ENCODE data around the gene BOD1L1.

Gene BOD1L1

DNA sequence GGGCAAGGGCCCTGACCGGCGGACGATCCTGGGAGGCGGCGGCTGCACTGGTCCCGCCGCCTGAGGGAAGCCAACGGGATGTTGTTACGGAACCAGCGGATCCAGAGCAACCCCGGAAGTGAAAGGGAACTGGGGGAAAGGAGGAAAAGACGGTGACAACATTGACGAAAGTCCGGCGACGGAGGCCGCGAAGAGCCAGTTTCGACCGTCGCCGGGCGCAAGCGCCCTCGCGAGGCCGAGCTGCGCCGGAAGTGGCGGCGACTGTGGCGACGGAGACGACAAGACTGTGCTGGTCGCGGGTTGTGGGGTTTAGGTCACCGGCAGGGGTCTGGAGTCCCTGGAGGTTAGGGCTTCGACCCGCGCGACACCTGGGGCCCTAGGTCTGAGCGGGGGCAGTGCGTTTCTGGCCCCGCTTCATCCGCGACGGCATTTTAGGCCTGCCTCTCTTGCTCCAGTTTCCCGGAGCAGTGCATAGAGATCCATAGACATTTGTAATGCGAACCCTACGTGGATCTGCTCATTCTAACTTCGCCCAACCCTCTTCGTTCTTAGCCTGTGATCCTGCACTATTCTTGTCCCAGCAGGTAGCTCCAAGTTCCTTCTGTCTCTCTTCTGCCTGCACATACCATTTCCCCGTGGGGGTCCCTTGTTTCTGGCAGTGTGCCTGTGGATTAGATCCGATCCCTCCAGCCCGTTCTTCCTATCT lies at the start of gene BOD1L1:
TSS of gene BOD1L1 (minus strand) at position 120 of the 706 bp plus-strand sequence. CDS start 138 bp downstream, outside the sequence.
- peak; percentile 54 for DNase-seq (ENCODE audit: low read depth, low spot score)

DNA sequence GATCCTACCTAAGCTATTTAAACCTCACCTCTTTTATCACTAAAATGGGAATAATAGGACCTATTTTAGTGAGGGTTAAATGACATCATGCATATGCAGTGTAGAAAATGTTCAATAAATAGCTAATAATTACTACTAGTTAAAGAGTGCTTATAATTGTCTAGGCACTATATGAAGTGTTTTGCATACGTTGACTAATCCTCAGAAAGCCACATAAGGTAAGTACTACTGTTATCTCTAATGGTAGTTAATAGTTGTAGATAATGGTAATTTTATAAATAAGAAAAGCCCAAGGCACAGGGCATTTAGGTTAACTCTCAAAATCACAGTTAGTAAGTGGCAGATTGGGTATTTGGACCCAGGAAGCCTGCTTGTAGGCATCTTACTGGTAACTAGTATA lies 47.4 kb upstream of the BOD1L1 start:
- DNase-seq (ENCODE audit: low read depth, low spot score): no peak

DNA sequence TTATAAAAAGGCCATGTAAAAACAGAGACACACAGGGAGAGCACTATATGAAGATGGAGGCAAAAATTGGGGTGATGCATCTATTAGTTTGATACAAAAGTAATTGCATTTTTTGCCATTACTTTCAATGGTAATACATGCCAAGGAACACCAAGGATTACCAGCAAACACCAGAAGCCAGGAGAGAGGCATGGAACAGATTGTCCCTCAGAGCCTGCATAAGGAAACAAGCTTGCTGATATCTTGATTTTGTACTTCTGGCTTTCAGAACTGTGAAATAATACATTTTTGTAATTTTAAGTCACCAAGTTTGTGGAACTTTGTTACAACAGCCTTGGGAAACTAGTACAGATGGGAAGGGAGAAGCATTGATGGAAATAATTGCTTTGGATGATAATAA lies 45.6 kb upstream of the BOD1L1 start:
- DNase-seq (ENCODE audit: low read depth, low spot score): no peak

DNA sequence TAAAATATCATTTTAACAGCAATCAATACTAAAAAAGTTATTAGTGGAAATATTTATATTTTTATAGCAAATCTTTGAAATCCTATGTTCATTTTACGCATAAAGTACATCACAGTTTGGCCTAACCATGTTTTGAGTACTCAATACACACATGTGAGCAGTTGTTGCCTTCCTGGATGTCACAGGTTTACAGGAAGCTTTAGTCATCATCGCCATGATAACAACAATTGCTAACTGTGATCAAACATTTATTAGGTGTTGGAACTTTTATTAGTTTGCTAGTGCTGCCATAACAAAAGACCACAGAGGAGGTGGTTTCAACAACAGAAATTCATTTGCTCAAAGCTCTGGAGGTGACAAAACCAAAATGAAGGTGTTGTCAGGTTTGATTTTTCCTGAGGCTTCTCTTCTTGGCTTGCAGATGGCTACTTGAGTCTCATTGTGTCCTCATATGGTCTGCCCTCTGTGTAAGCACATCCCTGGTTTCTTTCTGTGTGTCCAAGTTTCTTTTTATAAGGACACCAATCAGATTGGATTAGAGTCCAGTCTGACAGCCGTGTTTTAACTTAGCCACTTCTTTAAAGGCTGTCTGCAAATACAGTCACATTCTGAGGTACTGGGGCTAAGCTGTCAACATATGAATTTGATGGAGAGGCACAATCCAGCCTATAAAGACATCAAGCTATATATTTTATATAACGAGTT lies 43.1 kb upstream of the BOD1L1 start:
- no peak for DNase-seq (ENCODE audit: low read depth, low spot score)

DNA sequence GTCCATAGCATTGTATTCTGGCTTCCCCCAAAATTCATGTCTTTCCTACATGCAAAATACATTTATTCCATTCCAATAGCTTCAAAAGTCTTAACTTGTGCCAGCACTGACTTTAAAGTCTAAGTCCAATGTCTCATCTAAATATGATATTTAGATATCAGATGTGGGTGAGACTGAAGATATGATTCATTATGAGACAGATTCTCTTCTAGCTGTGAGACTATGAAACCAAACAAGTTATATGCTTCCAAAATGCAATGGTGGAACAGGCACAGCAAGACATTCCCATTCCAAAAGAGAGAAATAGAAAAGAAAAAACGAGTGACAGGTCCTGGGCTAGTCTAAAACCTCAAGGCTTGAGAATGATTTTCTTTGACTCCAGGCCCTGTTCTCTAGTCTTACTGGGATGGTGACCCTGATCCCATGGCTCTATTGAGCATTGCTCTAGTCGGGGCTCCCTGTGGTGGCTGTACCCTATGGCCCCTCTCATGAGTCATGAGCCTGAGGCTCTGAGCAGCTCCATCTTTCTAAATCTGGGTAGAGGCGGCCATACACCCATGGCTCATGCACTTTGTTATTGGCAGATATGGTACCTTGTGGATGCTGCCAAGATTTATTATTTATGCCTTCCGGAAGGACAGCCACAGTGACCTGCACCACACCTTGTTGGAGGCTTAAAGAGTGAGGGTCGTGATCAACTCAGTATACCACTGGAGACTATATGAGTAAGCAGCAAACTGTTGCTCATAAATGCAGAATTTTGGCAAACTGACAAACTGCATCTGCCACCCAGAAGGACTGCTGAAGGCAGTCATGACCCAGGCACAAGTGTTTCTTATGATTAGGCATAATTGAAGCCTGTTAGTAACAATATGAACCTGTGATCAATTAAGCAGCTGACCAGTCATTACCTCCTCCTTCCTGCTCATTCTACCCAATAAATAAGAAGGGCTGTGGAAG lies 38.5 kb upstream of the BOD1L1 start:
- no peak for DNase-seq (ENCODE audit: low read depth, low spot score)

DNA sequence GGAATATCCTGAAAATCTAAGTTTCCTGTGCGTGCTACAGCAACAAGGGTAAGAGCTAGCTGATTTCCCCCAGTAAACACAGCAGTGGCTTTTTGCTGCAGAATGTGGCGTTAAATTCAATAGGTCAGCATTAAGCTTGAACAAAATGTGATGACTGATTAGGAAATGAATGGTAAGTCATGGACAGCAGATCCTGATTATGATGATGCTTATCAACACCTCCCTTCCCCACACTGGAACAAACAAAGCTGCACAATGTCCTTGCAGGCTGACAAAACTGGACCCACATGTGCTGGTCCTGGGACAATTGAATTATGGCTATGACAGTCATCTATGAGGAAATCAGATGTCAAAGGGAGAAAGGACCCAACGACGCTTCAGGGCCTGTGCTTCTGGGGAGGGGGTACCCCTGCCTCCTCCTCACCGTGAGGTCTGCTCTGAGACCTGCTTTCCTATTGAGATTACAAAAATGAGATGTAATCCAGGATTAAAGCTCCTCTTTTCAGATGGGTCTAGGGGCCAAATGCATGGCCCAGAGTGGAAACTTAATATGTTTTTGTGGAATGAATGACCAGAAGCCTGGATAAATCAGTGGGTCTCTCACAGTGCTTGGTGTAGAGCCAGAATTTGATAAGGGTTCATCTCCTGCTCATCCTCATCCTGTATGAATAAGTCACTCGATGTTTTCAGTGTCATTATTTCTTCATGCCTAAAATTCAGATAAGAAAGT lies 32.0 kb upstream of the BOD1L1 start:
- DNase-seq (ENCODE audit: low read depth, low spot score): no peak

DNA sequence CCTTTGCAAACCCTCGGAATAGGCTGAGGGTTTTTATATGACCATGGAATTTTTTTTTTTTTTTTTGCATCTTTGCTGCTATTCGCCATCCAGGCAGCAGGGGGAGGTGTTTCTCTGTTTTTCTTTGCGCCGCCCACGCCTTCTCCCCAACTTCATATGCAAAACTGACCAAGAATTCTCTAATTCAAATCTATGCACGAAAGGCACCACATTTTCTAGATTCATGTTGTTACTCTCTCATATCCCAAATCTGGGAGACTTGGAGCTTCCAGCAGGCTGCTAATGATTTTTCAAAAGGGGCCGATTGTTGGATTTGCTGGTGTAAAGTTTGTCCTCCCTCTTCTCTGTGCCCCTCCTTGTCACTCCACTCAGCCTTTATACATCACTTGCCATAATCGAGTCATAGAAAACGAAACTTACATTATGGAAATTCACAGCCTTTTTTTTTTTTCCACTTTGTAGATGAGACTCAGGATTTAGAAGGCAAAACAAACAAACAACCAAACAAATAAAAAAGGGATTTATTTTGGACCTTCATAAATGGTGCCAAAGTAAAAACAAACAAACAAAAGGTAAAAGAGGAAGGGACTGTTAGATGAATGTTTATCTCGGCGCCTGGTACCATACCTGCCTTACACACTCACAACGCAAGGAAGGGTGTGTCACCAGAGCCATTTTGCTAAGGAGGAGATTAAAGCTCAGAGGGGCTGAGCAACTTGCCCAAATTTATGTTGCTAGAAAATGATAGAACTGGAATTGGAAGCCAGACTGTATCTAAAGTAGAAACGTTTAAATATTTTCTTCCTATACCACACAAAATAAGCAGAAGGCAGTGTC lies 29.3 kb upstream of the BOD1L1 start:
- DNase-seq (ENCODE audit: low read depth, low spot score): peak; percentile 32

DNA sequence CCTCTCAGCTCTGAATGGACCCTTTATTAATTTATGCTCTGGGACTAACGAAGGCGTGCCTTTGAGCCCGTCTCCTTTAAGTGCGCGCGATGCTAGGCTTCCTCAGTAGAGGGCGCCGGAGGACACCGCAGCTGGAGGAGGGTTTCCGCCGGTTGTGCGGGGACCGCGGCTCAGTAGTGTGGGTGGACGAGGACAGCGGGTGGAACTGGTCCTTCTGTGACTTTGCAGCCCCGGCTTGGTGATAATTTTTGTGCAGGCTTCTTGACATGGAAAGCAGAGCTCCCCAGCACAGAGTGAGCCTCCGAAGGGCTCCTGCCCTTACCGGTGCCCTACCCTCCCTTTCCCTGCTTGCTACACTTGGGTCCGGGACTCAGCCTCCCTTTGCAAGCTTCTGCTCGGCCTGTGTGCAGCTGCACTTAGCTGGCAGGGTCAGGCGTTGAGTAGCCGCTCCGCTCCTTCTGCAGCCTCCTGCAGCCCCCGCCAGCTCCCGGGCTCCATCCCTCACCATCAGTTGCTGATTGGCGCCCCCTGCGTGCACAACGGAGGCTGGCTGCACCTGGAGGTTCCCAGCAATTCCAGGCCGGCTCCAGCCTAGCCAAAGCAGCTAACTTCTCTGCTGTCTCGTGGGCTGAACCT lies 26.8 kb upstream of the BOD1L1 start:
- DNase-seq (ENCODE audit: low read depth, low spot score): peak; percentile 56

DNA sequence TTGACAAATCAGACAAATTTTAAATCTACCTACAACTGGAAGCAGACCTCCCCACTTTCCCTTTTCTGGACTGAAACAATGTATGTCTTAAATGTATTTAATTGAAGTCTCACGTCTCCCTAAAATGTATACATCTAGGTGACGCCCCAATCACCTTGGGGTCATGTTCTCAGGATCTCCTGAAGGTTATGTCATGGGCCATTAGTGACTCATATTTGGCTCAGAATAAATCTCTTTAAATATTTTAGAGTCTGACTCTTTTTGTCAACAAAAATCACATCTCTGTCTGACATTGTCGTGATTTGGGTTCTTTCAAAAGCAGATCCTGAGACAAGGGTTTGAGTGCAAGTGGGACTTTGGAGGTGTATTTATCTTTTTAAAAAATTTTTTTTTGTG lies 26.2 kb upstream of the BOD1L1 start:
- DNase-seq (ENCODE audit: low read depth, low spot score): no peak

DNA sequence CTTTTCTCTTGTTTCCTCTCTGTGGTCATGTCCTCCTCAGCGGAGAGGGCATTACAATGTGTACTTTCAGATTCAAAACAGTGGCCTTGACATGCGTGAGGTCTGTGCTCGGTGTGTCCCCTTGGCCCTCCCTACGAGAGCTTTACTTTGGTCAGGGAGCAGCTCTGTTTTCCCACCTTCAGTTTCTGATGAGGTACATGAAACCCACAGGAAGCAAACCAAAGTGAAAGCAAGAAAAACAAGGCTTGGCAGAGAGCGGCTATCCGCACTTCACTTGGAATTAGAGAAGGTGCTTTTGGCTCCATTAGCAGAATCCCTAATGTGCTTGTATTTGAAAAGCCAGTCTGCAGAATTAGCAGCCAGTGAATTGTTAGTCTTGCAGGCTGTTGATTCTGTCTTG lies 19.5 kb upstream of the BOD1L1 start:
- no peak for DNase-seq (ENCODE audit: low read depth, low spot score)

DNA sequence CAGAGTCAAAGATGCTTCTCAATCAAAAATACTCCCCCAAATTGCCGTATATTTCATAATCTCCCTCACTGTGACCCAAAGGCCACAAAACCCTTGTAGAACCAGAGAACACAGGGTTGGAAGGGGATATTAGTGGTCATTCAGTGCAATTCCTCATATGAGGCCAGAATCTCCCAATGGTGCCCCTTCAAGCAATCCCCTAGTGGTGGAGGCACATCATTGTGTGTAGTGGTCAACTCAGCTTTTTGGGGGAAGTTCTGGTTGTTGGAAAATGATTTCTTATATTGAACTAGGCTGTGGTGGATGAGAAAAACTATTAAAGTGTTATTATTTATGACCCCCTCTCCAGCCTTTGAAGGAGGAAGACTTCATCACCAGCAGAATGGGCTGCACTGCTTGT lies 17.6 kb upstream of the BOD1L1 start:
- no peak for DNase-seq (ENCODE audit: low read depth, low spot score)

DNA sequence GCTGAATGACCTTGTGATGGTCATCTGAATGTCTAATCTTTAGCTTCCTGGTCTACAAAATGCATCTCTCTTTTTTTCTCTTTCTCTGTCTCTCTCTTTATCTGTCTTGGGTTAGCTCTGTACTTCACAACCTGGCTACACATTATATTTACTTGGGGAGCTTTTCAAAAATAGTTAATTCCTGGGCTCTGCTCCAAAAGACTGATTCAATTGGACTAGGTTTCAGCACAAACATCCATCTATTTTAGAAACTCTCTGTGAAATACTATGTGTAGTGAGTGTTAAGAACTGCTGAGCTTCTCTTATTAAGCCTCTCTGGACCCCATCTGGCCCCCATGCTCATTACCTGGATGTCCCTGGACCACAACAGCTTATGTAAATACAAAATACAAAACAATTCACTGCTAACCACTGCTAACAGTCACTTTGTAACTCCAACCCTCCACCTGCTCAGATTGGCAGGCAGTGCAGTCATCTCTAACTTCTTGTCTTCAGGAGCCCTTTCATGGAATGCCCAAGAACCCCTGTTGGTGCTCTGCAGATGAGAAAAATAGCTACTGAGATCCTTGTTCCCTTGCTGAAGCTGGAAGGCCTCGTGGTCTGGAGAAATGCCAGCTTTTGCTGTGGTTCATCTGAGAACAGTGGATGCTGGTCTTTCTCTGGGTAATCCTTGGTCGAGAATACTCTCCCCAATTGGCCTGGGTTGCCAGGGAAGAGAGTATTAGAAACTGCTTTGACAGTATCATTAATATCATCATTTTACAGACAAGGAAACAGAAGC lies 14.8 kb upstream of the BOD1L1 start:
- no peak for DNase-seq (ENCODE audit: low read depth, low spot score)

DNA sequence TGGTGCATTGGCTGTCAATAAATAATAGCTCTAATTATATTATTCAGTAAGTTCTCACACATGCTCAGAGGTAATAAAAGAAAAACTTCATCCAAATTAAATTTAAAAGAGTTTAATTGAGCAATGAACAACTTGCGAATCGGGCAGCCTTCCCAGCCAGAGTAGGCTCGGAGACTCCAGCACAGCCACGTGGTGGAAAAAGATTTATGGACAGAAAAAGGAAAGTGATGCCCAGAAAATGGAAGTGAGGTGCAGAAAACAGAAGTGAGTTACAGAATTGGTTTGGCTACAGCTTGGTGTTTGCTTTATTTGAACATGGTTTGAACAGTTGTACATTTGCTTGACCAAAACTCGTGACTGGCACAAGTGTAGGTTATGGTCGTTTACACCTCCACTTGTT lies 13.6 kb upstream of the BOD1L1 start:
- no peak for DNase-seq (ENCODE audit: low read depth, low spot score)

DNA sequence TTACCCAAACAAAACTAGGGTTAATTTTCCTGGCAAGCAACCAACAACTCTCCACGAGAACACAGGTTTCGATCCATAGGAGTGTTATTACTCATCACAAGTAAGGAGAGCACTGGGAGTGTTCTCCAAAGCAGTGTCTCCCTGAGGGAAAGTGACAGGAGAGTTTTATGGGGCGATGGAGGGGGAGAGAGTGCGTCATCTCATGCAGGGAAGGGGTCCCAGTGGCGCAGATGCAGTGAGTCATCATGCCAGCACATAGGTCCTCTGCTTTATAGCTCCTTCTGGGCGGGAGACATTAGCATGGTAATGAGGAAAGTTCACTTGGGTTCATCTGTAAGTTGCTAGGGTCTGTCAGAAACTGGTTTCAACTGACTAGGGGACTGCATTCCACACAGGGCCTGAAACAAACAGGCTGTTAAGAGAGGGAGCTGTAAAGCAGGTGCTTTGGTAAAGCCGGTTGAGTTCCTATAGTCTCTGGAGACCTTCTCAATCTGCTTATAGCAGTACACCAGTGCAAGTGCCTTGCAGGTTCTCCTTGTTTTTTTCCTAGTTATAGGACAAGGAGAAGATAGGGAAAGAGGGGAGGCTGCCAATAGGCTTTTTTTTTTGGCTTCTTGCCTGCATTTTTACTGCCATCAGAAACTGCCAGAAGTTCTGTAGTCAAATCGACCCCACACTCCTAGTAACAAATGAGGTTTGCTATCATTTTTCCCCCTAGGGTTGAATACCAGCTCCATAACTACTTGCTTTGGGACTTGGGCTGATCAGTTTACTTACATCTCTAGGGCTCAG lies 12.8 kb upstream of the BOD1L1 start:
- DNase-seq (ENCODE audit: low read depth, low spot score): no peak

DNA sequence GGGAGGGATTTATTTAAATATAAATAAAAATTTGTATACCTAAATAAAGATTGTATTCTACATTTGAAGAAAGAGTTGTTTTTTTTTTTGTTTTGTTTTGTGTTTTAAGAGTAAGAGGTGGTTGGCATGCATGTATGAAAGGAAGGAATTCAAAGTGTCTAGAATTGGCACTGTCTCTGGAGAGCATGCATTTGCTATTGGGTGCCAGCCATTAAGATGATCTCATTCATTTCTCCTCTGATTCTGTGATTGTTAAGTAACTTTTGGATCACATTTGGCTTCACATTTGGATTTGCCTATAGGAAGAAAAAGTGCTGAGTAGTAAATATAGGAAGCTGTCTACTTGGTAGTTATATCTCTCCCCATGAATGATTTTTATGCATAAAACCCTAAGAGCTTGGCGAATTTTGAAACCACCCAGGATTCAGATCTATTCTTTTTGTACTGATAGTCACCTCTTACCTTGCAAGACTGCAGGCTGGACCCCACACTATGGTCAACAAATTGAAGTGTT lies 7.8 kb upstream of the BOD1L1 start:
- DNase-seq (ENCODE audit: low read depth, low spot score): no peak

DNA sequence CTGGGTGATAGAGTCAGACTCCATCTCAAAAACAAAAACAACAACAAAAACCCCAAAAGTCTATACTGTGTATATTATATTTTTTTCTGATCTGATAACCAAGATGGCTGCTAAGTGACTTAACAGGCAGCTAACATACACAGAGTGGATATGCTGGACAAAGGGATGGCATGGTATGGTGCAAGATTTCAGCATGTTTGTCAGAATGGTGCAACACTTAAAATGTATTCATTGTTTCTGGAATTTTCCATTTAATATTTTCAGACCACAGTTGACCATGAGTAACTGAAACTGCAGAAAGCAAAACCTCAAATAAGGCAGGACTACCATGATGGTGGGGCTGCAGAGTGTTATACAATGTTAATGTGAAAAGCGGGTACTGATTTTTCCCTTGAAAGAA lies 6.1 kb upstream of the BOD1L1 start:
- no peak for DNase-seq (ENCODE audit: low read depth, low spot score)

DNA sequence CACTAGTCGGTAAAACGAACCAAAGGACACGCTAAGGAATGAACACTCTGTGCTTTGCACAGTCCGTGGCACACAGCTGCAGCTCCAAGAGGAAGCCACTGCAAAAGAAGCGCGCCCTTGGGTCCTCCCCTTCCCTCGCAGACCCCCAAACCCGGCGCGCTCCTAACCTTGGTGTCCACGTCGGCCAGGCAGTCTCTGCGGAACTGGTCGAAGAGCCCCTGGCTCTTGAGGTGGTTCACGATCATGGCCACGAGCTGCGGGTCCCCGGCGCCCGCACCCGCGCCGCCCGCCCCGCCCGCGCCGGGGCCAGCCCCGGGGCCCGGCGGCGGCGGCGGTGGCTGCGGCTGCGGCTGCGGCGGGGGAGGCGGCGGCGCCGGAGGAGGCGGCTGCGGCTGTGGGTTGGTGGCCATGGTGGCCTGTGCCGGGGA lies 333 bp downstream of the BOD1L1 start:
- peak; percentile 2 for DNase-seq (ENCODE audit: low read depth, low spot score)

DNA sequence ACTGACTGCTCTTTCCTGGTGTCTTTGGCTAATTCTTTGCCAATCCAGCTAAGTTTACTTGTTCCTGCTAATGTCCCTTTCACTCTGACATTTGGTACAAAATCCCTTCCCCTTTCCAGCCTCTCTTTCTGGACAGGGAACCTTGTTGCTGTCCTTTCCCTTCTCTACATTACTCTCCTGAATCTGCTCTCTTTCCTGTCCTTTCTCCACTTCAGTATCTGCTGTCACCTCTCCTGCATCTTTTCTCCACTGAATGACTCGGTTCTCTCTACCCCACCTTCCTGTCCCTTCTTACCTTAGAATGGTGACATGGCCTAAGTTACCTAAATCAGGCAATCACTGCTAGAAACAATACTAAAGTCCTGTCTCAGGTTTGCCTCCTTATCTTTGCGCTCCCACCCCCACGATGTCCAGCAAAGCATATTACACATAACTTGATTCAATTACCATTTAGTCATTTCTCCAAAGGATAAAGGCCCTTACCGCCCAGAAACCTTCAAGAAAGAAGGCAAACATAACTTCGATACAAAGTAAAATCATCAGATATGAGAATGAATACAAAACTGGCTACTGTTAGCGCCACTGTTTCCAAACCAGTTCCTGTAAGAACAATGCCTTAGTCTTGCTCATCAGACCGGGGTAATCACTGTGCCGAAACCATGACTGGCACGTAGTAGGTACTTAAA lies 890 bp downstream of the BOD1L1 start:
- no peak for DNase-seq (ENCODE audit: low read depth, low spot score)
